HUES48 (cell line): Measurements from ENCODE around the gene UNC80.

Experiments used
- H3K27ac ChIP-seq: one replicate; pipeline ENCODE4 v1.7.0; 2013; ENCODE audit warnings: low read depth, low read length, inconsistent platforms
- H3K27me3 ChIP-seq: 2 replicates; pipeline ENCODE4 v1.6.1; 2013; ENCODE audit warnings: mild to moderate bottlenecking, low read length; ENCODE audit not compliant: control insufficient read depth, insufficient read depth
- H3K36me3 ChIP-seq: 2 replicates; pipeline ENCODE4 v1.6.1; 2013; ENCODE audit warnings: low read length; ENCODE audit not compliant: control insufficient read depth, insufficient read depth
- H3K4me1 ChIP-seq: 2 replicates; pipeline ENCODE4 v1.6.1; 2013; ENCODE audit warnings: mild to moderate bottlenecking, low read length; ENCODE audit not compliant: control insufficient read depth, insufficient read depth
- H3K4me3 ChIP-seq: 2 replicates; pipeline ENCODE4 v1.5.1; 2013; ENCODE audit warnings: mild to moderate bottlenecking, low read depth, low read length
- H3K9ac ChIP-seq: 2 replicates; pipeline ENCODE4 v1.6.1; 2013; ENCODE audit warnings: mild to moderate bottlenecking, low read depth, low read length, moderate library complexity
- H3K9me3 ChIP-seq: 2 replicates; pipeline ENCODE4 v1.6.1; 2013; ENCODE audit warnings: low read length; ENCODE audit not compliant: control insufficient read depth, insufficient read depth

UNC80 gene

GRCh38 chr2:210022824-210023223, 251.2 kb downstream of the UNC80 start:
- no peak overlapping the region for H3K9ac ChIP-seq

GRCh38 chr2:210027608-210028007, 256.0 kb downstream of the UNC80 start:
- H3K4me1 ChIP-seq, result no peaks in the 10 kb centered on the region
- no peaks in the 10 kb centered on the region for H3K9me3 ChIP-seq
- peaks cover 36% of the 10 kb centered on the region for H3K36me3 ChIP-seq
- H3K4me3 ChIP-seq, result no peak overlapping the region
- no peak overlapping the region for H3K9ac ChIP-seq
- no peak overlapping the region for H3K27ac ChIP-seq
- H3K27me3 ChIP-seq, result no peaks in the 10 kb centered on the region

More at GRCh38 chr2:210022824-210023223, 251.2 kb downstream of the UNC80 start:
- Histone ChIP-seq H3K27ac (no peak overlapping the region), H3K4me1 (no peaks in the 10 kb centered on the region), H3K9me3 (no peaks in the 10 kb centered on the region), H3K27me3 (no peaks in the 10 kb centered on the region), H3K36me3 (peaks cover 84% of the 10 kb centered on the region), H3K4me3 (no peak overlapping the region)

- no peaks in the 10 kb centered on the region for H3K27me3 ChIP-seq
- no peak overlapping the region for H3K9ac ChIP-seq
- H3K9me3 ChIP-seq, result no peaks in the 10 kb centered on the region
- no peaks in the 10 kb centered on the region for H3K4me1 ChIP-seq
- H3K27ac ChIP-seq, result no peak overlapping the region
- peaks cover 30% of the 10 kb centered on the region for H3K36me3 ChIP-seq
- no peak overlapping the region for H3K4me3 ChIP-seq
These were observed 256.5 kb downstream of the UNC80 start for GRCh38 chr2:210028178-210028577.

- H3K4me1 ChIP-seq, result no peaks in the 10 kb centered on the region
- no peaks in the 10 kb centered on the region for H3K9me3 ChIP-seq
- no peak overlapping the region for H3K9ac ChIP-seq
- H3K27ac ChIP-seq, result no peak overlapping the region
- no peaks in the 10 kb centered on the region for H3K27me3 ChIP-seq
- H3K36me3 ChIP-seq, result no peaks in the 10 kb centered on the region
- no peak overlapping the region for H3K4me3 ChIP-seq
These were observed 262.6 kb downstream of the UNC80 start for GRCh38 chr2:210034087-210034683.

- Histone ChIP-seq H3K9me3 (no peaks in the 10 kb centered on the region), H3K36me3 (no peaks in the 10 kb centered on the region), H3K4me3 (no peak overlapping the region), H3K27me3 (no peaks in the 10 kb centered on the region), H3K4me1 (no peaks in the 10 kb centered on the region), H3K27ac (no peak overlapping the region), H3K9ac (no peak overlapping the region)
These were observed 264.0 kb downstream of the UNC80 start for GRCh38 chr2:210035679-210036078.

GRCh38 chr2:210038078-210038477, 266.4 kb downstream of the UNC80 start:
- H3K27ac ChIP-seq, result no peak overlapping the region
- no peaks in the 10 kb centered on the region for H3K27me3 ChIP-seq

GRCh38 chr2:210046851-210047500, 275.3 kb downstream of the UNC80 start:
- no peak overlapping the region for H3K4me3 ChIP-seq
- H3K27me3 ChIP-seq, result no peaks in the 10 kb centered on the region
- H3K36me3 ChIP-seq, result no peaks in the 10 kb centered on the region
- no peak overlapping the region for H3K9ac ChIP-seq
- H3K27ac ChIP-seq, result no peak overlapping the region
- H3K4me1 ChIP-seq, result no peaks in the 10 kb centered on the region
- H3K9me3 ChIP-seq, result no peaks in the 10 kb centered on the region; the same call in 1 of the 2 replicates

More at GRCh38 chr2:210038078-210038477, 266.4 kb downstream of the UNC80 start:
- Histone ChIP-seq H3K4me1 (no peaks in the 10 kb centered on the region), H3K9me3 (no peaks in the 10 kb centered on the region), H3K4me3 (no peak overlapping the region), H3K9ac (no peak overlapping the region), H3K36me3 (no peaks in the 10 kb centered on the region)
